ENCODE results near the gene CELA3A. TPM values are rescaled to one million over a fixed set of nuclear protein-coding genes. Genes with fewer than 3 reads are reported as not detected.
A peak's percentile ranks its signal among the peaks of the same experiment; 100 is the strongest.

The CELA3A gene, protein sequence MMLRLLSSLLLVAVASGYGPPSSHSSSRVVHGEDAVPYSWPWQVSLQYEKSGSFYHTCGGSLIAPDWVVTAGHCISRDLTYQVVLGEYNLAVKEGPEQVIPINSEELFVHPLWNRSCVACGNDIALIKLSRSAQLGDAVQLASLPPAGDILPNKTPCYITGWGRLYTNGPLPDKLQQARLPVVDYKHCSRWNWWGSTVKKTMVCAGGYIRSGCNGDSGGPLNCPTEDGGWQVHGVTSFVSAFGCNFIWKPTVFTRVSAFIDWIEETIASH
- total RNA-seq: not detected

- 72 to 91% methylated on average over 3 to 5 of the region's 5 CpGs for WGBS, 2 donors
- H3K27ac ChIP-seq: no peak within 1 kb of the TSS
- no peak for TF ChIP-seq POLR2A (IDR thresholded peaks at IDR 0.05)
- TF ChIP-seq CTCF (IDR thresholded peaks at IDR 0.05): no peak
- H3K9me3 ChIP-seq: no peaks in the 10 kb centered on the region
- no peak for DNase-seq
- no peaks in the 10 kb centered on the region for H3K4me1 ChIP-seq
- H3K27me3 ChIP-seq: no peaks in the 10 kb centered on the region
- H3K4me3 ChIP-seq (replicated peaks in 1 of 3): no peak within 1 kb of the TSS
- intact Hi-C loops (cut with DNase I): loop anchor here (10.0 kb wide), 1 partner anchor 643 kb away; the partner anchor contains the start of gene C1QC
- no peaks in the 10 kb centered on the region for H3K36me3 ChIP-seq
These were observed at the start of gene CELA3A for GRCh38 chr1:22001409-22001808. TSS of gene CELA3A (plus strand) at chr1:22001657. CDS start at chr1:22001675, 18 bp downstream.

- 86 to 89% methylated on average over 6 of the region's 6 CpGs for WGBS, 2 donors
- no peak overlapping the region for H3K27ac ChIP-seq
These were observed 48.5 kb upstream of the CELA3A start for GRCh38 chr1:21952786-21953520.

DNA sequence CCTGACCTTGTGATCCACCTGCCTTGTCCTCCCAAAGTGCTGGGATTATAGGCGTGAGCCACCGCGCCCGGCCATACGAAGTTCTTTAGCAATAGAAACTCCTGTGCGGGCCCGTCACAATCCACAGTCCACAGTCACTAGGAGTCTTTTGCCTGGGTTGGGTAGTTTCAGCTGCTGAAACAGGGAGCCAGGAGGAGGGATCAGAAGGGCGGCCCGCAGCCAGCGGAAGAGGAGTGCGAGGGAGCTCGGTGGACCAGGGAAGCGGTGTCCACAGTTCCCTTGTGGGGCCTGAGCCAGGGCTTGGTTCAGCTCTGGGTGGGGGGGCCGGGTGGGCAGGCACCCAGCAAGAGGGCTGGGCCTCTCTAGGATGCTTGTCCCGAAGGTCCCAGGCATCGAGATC, 46.4 kb upstream of the CELA3A start:
- no peak for TF ChIP-seq POLR2A (IDR thresholded peaks at IDR 0.05)
- TF ChIP-seq CTCF (IDR thresholded peaks at IDR 0.05): no peak
- 66 to 92% methylated on average over 11 to 15 of the region's 16 CpGs for WGBS, 2 donors
- no peak for DNase-seq

More at GRCh38 chr1:21952786-21953520, 48.5 kb upstream of the CELA3A start:
- intact Hi-C loops (cut with DNase I): loop anchor here (5.0 to 10.0 kb wide), 2 partner anchors 41 to 288 kb away; partner anchors contain the start of gene RAP1GAP
- Histone ChIP-seq H3K9me3 (no peaks in the 10 kb centered on the region), H3K4me1 (peaks cover 17 to 26% of the 10 kb centered on the region in 2 donors), H3K27me3 (no peaks in the 10 kb centered on the region), H3K4me3 (replicated peaks in 1 of 3) (no peak overlapping the region), H3K36me3 (no peaks in the 10 kb centered on the region)
- TF ChIP-seq POLR2A (IDR thresholded peaks at IDR 0.05): no peak
- TF ChIP-seq CTCF (IDR thresholded peaks at IDR 0.05): no peak
- DNase-seq: no peak

GRCh38 chr1:21955501-21956281, 45.8 kb upstream of the CELA3A start:
- no peak overlapping the region for H3K4me3 ChIP-seq (replicated peaks in 1 of 3)
- H3K27me3 ChIP-seq: no peaks in the 10 kb centered on the region
- DNase-seq: no peak
- H3K27ac ChIP-seq: peak overlapping the region; percentile 28 to 76 (median 32)
- no peaks in the 10 kb centered on the region for H3K36me3 ChIP-seq
- H3K4me1 ChIP-seq: peaks cover 17 to 29% of the 10 kb centered on the region in 2 donors
- intact Hi-C loops (cut with DNase I): loop anchor here (10.0 kb wide), 1 partner anchor 291 kb away; the partner anchor contains the start of gene RAP1GAP
- TF ChIP-seq CTCF (IDR thresholded peaks at IDR 0.05): no peak
- TF ChIP-seq POLR2A (IDR thresholded peaks at IDR 0.05): no peak
- 61 to 74% methylated on average over 6 to 9 of the region's 9 CpGs for WGBS, 2 donors
- no peaks in the 10 kb centered on the region for H3K9me3 ChIP-seq

More for the DNA sequence above, 46.4 kb upstream of the CELA3A start:
- Histone ChIP-seq H3K4me3 (replicated peaks in 1 of 3) (no peak overlapping the region), H3K27ac (peak overlapping the region in 2 of 3 donors; percentile 32 to 76), H3K36me3 (no peaks in the 10 kb centered on the region), H3K4me1 (peaks cover 17 to 29% of the 10 kb centered on the region in 2 donors), H3K27me3 (no peaks in the 10 kb centered on the region), H3K9me3 (no peaks in the 10 kb centered on the region)
- intact Hi-C loops (cut with DNase I): loop anchor here (10.0 kb wide), 1 partner anchor 290 kb away; the partner anchor contains the start of gene RAP1GAP
